GM10248 (cell line): Measurements from ENCODE around the gene MADD.

Experiments
- CTCF ChIA-PET: fragments of 300-600 bp; sonication (Branson Sonifier 250); formaldehyde crosslinking; extraction: SDS; loops from one replicate; lab custom pipeline; 2021; ENCODE audit warnings: antibody characterized with exemption; lab: Yijun Ruan, JAX
- POLR2A ChIA-PET: fragments of 350-650 bp; sonication (Branson Sonifier 250); formaldehyde crosslinking; extraction: SDS; loops from one replicate; lab custom pipeline; 2020; ENCODE audit warnings: antibody characterized with exemption; lab: Yijun Ruan, JAX
- DNase-seq: peaks from one replicate; pipeline ENCODE4 v3.0.0; 2012; ENCODE audit errors: extremely low spot score
- CTCF ChIP-seq: IDR thresholded peaks from 2 replicates; pipeline ENCODE4 v1.5.1; 2012; ENCODE audit warnings: mild to moderate bottlenecking, low read depth; ENCODE audit errors: extremely low read depth, missing control alignments, control extremely low read depth

The MADD gene

GRCh38 chr11:47329431-47329986 lies 59.6 kb downstream of the MADD start:
- ChIA-PET POLR2A (interaction anchor here (0.6 kb wide), 1 partner anchor 288 kb away, joined by 3 read pairs; no protein-coding TSS in a partner anchor), CTCF (interaction anchor here (1.0 to 1.6 kb wide), 6 partner anchors 8 to 93 kb away, joined by 3 to 4 read pairs (median 3); partner anchors contain the start of gene MYBPC3)
- no peak for DNase-seq
- TF ChIP-seq CTCF, result no peak

- POLR2A ChIA-PET, result interaction anchor here (0.6 kb wide), 1 partner anchor 287 kb away, joined by 3 read pairs; no protein-coding TSS in a partner anchor
- CTCF ChIA-PET, result interaction anchor here (1.0 to 1.6 kb wide), 5 partner anchors 9 to 82 kb away, joined by 3 to 4 read pairs (median 3); partner anchors contain the start of gene MYBPC3
- TF ChIP-seq CTCF, result no peak
- no peak for DNase-seq
Measured at GRCh38 chr11:47329987-47330931, 60.3 kb downstream of the MADD start.

GRCh38 chr11:47331454-47332302 lies 61.7 kb downstream of the MADD start:
- TF ChIP-seq CTCF, result no peak
- ChIA-PET POLR2A (no interaction called here), CTCF (interaction anchor here (2.7 kb wide), 1 partner anchor 8 kb away, joined by 7 read pairs; no protein-coding TSS in a partner anchor)
- DNase-seq, result no peak

- CTCF ChIA-PET, result interaction anchor here (2.7 kb wide), 1 partner anchor 8 kb away, joined by 7 read pairs; no protein-coding TSS in a partner anchor
- DNase-seq, result no peak
- TF ChIP-seq CTCF, result no peak
- POLR2A ChIA-PET, result no interaction called here
Measured at GRCh38 chr11:47332303-47332711, 62.4 kb downstream of the MADD start.

GRCh38 chr11:47332791-47333525 lies 63.0 kb downstream of the MADD start:
- no peak for TF ChIP-seq CTCF
- CTCF ChIA-PET, result interaction anchor here (2.7 kb wide), 1 partner anchor 9 kb away, joined by 7 read pairs; no protein-coding TSS in a partner anchor
- POLR2A ChIA-PET, result no interaction called here
- DNase-seq, result no peak
